Amygdala (tissue), 56 donors: ENCODE data around the gene PFKFB3.

ENCODE experiments used
- DNase-seq, 56 donors: peaks; one replicate each; lab custom pipeline; 2025; lab: John Stamatoyannopoulos, UW

Gene PFKFB3

DNA sequence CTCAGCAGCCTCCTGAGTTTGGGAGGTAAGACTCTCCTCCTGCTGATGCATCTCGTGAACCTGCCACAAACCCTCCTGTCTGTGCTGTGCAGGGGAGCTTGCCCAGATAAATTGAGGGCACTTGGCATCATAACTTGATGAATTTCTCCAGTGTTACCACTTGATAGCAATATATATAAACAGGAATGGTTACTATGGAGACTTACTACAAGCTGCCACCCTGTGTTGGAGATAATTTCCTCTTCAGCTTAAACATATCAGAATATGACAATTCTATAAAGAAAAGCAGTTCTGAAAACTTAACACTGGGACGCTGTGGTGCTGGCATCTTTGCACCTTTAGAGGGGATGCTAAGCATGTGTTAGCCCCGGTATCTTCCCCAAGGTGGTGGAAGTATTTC is 14.9 kb downstream of the PFKFB3 start:
- no peak for DNase-seq

GRCh38 chr10:6218692-6219493 is 16.2 kb downstream of the PFKFB3 start:
- peak in 1 of 56 donors; percentile 29 for DNase-seq

GRCh38 chr10:6219494-6219836 is 16.7 kb downstream of the PFKFB3 start:
- DNase-seq = no peak

GRCh38 chr10:6220418-6221191 is 17.9 kb downstream of the PFKFB3 start:
- no peak for DNase-seq

DNA sequence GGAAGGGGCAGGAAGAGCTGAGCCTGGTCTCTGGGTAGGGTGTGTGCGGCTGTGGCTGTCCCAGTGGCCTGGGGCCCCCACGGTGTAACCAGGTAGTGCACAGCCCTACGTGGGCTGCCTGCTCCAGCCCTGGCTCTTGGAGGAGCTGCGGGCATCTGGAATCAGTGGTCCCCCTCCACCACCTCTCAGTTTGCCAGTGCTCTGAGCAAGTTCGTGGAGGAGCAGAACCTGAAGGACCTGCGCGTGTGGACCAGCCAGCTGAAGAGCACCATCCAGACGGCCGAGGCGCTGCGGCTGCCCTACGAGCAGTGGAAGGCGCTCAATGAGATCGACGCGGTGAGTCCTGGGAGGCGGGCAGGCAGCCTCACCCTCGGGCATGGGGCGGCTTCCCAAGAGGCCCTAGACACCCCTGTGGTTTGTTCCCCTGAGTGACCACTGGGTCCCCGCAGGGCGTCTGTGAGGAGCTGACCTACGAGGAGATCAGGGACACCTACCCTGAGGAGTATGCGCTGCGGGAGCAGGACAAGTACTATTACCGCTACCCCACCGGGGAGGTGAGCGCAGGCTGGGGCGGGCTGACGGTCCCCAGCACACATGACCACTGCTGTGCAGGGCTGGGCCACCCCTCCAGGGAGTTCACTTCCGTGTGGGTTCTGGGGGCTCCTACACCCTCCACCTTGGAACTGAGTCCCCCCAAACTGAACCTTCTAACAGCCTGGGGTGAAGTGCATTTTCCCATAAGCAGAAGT is 18.6 kb downstream of the PFKFB3 start:
- no peak for DNase-seq

GRCh38 chr10:6221971-6222751 is 19.4 kb downstream of the PFKFB3 start:
- peak in 1 of 56 donors; percentile 14 for DNase-seq

- peak in 9 of 56 donors; percentile 31 to 63 (median 47) for DNase-seq
Measured at GRCh38 chr10:6222755-6223154, 20.0 kb downstream of the PFKFB3 start.

GRCh38 chr10:6223981-6224380 is 21.2 kb downstream of the PFKFB3 start:
- DNase-seq = no peak

DNA sequence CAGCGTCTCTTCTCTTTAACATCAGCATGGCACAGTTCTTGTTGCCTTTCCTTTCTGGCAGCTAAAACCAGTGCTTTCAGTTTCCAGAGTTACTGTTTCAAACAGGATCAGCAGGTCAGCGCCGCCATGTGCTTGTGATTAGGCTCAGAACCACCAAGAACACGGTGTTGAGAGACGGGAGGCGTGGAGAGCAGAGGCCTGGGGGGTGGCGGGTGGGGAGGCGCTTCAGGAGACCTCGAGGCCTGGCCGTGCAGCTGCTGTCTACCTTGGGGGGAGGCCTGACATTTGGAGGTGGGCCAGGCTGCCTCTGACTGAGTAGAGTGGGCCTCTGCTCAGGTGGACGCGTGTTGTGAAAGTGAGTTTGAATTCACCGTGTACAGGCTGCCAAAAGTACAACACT is 22.0 kb downstream of the PFKFB3 start:
- DNase-seq = no peak

GRCh38 chr10:6225263-6225814 is 22.6 kb downstream of the PFKFB3 start:
- DNase-seq = no peak

DNA sequence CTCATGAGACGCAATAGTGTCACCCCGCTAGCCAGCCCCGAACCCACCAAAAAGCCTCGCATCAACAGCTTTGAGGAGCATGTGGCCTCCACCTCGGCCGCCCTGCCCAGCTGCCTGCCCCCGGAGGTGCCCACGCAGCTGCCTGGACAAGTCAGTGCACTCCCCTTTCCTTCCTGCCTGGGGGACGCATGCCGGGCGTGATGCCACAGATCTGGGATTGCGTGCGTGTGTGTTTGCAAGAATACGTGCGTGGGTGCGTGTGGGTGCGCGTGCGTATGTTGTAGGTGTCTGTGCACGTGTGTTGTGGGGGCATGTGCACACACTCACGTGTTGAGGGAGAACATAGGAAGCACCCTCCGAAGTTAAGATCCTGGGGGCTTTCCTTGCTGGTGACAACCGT is 23.5 kb downstream of the PFKFB3 start:
- no peak for DNase-seq

DNA sequence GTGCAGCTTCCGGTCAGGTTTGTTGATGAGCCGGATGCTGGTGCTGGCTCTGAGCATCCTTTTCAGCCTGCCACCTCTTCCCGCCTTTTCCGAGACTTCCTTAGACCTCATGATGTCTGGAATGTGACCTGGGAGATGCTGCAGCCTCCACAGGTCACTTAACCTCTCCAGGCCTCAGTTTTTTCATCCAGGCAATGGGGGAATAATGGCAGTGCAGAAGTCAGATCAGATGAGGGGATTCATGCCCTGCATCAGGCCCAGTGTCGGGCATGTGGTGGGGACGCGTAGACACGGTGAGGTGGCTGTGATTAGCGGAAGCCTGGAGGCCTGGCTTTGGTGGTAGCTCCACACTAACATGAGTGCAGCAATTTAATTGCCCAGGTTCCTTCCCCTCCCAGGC is 24.6 kb downstream of the PFKFB3 start:
- no peak for DNase-seq

- no peak for DNase-seq
Measured at GRCh38 chr10:6228010-6228511, 25.3 kb downstream of the PFKFB3 start.

GRCh38 chr10:6228647-6229046 is 25.9 kb downstream of the PFKFB3 start:
- DNase-seq = no peak

- no peak for DNase-seq
Measured at GRCh38 chr10:6229290-6229689, 26.6 kb downstream of the PFKFB3 start.

- DNase-seq = no peak
Measured at GRCh38 chr10:6229746-6230145, 27.0 kb downstream of the PFKFB3 start.

DNA sequence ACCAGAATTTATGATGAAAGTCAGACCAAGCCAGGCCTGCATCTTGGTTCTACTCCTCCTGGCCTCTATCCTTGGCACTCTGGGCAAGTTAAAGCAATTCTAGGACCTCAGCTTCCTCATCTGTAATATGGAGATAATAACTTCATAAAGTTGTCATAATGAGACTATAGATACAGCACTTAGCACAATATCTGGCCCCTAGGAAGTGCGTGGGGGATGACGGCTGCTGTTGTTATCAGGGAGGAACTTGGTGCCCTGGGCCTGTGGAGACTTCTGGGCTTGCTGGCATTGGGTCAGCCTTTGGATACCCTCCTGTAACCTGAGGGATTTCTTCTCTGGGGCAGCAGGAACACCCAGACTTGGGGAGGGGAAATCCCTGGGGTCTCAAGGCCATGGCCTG is 27.6 kb downstream of the PFKFB3 start:
- DNase-seq = no peak

DNA sequence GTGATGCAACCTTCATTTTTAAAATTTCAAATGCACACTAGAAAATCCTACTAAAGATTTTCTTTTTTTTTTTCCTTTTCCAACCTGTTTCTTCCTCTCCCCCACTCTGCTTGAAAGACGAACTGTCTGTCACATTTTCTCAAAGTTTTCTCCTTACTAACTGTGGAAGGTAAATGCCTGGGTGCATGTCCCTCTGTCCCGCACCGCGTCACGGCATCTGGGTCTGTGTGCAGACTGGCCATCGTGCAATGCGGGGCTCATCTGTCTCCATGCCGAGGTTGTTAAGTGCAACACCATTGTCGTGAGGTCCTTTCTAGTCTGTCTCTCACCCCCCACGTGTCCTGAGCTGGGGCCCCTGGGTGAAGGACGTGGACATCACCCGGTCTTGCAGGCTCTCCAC is 28.4 kb downstream of the PFKFB3 start:
- DNase-seq = no peak

DNA sequence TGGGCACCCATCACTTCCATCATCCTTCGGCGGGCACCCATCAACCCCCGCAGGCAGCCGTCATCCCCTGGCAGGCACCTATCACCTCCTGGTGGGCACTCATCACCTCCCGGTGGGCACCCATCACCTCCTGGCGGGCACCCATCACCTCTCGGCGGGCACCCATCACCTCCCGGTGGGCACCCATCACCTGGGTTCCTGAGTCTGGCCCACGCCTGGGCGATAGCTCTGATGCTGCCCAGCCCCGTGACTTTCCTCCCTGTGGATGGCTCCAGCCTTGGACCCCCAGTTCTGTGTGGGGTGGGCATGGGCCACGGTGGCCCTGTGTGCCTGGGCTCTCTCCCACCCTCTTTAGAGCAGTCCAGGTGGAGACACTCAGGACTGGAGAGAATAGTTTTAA is 29.0 kb downstream of the PFKFB3 start:
- DNase-seq = no peak

GRCh38 chr10:6232225-6232807 is 29.6 kb downstream of the PFKFB3 start:
- no peak for DNase-seq
